ENCODE data around the gene TMEM254.
"Not testable (repeated sequence)": the region's sequence is repeated elsewhere in the genome, so short reads cannot be mapped to it uniquely, and the experiment has no call there.

Gene TMEM254

GRCh38 chr10:80133687-80134086 lies 55.2 kb downstream of the TMEM254 start:
- DNase-seq = not testable (repeated sequence)

GRCh38 chr10:80136134-80136571 lies 57.7 kb downstream of the TMEM254 start:
- DNase-seq = no peak

- no peak for DNase-seq
Measured at GRCh38 chr10:80137031-80137862, 58.8 kb downstream of the TMEM254 start.

- no peak for DNase-seq
Measured at GRCh38 chr10:80137920-80138319, 59.5 kb downstream of the TMEM254 start.

DNA sequence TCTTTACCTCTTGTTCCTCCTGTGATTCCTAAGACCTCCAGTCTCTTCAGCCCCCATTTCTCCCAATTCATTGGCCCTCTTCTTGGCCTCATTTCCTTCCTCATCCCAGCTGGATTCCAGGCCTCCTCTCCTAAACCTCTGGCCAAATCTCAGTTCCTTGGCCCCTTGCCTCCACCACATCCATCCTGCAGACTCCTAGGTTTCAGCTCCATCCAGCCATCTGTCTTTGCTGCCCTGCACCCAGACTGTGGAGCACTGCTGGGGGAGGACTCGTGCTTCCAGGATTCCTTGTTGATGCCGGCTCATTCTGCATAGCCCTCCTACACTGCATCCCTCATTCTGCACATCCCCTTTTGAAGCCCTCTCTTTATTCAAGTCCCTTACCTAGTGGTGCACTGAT lies 60.8 kb downstream of the TMEM254 start:
- no peak for DNase-seq

- DNase-seq = no peak
Measured at GRCh38 chr10:80140251-80140650, 61.8 kb downstream of the TMEM254 start.

DNA sequence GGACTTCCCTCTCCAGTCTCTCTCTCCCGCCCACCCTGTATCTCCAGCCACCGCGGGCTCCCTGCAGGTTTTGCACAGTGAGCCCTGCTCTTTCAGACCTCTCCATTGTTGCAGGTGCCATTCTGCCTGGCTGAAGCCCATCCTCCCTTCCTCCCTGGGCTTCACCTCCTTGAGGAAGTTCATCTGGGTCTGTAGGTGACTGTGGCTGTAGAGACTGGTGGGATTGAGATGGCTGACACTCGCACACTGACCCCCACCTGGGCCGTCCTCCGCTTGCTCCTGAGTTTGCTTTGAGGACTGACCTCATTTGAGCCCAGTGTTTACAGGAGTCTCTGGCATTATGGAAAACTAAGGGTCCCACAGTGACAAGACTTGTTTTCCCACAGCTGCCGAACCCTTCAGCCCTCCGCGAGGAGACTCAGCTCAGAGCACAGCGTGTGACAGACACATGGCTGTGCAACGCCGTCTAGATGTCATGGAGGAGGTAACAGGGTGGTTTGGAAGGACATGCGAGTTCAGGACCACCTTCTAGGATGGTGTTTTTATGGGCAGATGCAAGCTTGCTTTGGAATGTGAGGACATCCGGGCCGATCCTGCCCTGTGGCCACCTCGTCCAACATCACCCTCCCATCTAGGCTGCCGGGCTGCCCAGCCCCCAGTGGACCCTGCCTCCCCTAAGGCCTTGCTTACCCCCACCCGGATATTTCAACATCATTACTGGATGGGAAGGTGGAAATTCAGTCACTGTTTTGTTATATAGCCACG lies 63.4 kb downstream of the TMEM254 start:
- DNase-seq = no peak
